HG02840 (cell line): ENCODE data around the gene ENTPD6.
A peak's percentile ranks its signal among the peaks of the same experiment; 100 is the strongest.

Experiments used
- ATAC-seq: cut with Tn5 transposase; IDR thresholded peaks from one replicate; pipeline ENCODE4 v1.9.1; 2021; ENCODE audit warnings: mild to moderate bottlenecking, moderate library complexity, moderate number of reproducible peaks; ENCODE audit not compliant: unreplicated experiment, low FRiP score

Gene ENTPD6

GRCh38 chr20:25187220-25187619, 8.3 kb upstream of the ENTPD6 start:
- no peak for ATAC-seq

DNA sequence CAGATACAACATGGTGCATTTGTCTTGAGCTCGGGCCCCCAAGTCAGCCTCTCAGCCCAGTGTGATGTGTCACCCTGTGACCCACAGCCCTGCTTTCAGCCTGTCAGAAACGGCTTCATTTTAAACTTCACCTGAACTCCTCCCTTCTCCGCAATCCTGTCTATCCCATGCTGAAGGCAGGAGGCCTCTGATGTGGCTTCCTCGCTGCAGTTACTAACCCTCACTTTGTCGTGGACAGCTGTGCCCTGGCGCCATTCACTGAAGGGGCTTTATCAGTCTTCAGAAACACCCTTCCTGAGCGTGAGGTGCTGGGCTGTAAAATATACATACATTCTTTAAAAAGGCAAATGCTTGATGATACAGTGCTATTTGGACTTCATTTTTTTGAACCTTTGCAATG, 7.9 kb upstream of the ENTPD6 start:
- no peak for ATAC-seq

DNA sequence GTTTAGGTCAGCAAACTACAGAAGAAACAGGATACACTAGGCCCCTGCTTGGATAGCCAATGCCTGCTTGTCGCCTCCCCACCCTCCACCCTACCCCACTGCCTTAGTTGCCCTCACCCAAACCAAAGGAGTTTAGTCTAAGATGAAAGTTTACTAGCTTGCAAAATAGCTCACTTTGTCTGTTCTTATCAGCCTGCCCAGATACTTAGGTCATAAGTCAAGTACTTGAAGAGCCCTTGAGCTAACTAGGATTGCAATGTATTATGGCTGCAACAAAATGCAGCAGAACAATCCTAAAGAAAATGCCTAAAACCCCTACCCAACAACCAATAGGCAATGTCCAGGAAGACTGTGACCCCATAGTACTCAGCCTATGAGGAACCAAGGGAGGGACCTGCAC, 7.3 kb upstream of the ENTPD6 start:
- no peak for ATAC-seq

DNA sequence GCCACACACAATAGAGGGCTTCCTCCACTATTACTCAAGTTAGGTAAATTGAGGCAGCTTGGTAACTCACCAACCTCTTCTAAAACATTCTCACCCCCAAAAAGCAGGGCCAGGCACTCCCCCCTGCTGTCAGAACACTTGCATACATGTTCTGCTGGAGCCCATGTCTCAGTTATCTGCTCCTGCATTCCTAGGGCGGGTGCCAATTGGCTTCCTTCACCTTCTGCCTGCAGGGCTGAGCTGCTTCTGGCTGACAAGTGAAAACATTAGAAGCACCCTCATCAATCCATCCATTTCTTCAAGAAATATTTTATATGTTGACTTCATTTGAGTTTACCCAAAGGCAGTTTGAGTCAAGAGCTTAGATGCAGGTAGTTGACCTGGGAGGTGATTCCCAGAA, 4.5 kb upstream of the ENTPD6 start:
- ATAC-seq = no peak

DNA sequence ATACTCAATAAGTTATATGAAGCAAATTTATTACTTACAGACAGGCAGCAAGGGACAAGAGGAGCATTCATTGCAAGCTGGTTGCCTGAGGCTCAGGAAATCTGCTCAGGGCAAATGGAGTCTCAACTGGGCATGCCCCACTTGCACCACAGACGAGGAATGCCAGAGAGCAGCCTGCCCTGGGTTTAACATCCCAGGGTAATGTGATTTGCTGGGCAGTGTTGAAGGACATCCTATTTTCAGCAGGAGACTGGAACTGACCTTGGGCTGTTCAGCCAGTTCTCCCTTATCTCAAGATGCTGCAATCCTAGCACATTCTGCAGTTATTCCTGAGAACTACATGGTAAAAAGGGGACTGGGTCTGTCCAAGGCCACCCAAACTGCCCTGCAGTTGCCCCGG, 3.8 kb upstream of the ENTPD6 start:
- no peak for ATAC-seq

- no peak for ATAC-seq
These were observed 1.7 kb upstream of the ENTPD6 start for GRCh38 chr20:25193843-25194242.

- no peak for ATAC-seq
These were observed 1.1 kb upstream of the ENTPD6 start for GRCh38 chr20:25194333-25194972.

DNA sequence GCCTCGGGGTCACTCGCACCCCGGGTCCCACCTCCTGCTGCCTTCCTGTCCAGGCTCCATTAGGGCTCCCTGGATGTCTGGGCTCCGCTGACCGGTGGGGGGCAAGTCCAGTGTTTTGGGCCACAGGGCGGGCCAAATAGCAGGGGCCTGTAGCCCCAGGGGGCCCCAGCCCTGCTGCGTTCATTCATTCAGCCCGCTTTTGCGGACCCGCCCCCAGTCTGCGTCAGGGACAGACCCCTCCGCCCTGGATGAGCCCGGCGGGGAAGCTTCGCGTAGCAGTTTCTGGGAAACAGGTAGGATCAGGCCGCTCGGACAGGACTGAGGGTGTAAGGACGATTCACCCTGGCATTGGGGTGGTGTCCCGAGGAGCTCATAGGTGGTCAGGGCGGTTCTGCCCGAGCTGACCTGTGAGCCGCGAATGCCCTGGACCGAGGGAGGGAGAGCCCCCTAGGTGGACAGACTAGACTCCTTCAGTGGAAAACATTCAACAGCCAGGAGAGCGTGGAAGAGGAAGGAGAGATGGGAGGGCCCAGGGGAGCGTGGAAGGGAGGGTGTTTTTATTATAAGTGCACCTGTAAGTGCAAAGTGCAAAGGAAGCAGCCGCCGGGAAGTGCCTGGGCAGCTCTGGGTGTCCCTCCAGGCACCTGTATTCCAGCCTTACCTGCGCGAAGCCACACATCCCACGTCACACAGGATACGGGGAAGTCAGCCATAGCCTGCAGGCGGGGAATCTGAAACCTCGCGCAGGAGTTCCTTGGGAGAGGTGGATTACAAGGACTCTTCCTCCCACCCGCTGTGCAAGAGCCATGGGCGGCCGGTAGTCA, 662 bp downstream of the ENTPD6 start:
- peak; percentile 8 for ATAC-seq

DNA sequence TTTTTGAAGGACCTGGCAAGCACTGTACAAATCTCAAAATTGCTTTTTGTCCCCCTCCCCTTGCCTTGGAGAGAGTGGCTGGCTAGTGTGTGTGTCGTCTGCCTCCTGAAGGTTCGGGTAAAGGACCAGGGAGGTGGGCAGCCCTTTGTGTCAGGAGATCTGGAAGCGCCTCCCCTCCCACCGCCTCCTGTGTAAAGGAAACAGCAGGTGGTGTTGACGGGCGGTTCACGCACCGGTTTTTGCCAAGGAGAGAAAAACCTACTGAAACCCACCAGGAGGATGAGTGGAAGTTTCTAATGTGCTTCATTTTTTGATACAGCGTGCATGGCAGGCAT, 1.2 kb downstream of the ENTPD6 start:
- ATAC-seq = no peak

GRCh38 chr20:25197183-25197869, 1.8 kb downstream of the ENTPD6 start:
- ATAC-seq = no peak

GRCh38 chr20:25197870-25198190, 2.3 kb downstream of the ENTPD6 start:
- ATAC-seq = no peak

DNA sequence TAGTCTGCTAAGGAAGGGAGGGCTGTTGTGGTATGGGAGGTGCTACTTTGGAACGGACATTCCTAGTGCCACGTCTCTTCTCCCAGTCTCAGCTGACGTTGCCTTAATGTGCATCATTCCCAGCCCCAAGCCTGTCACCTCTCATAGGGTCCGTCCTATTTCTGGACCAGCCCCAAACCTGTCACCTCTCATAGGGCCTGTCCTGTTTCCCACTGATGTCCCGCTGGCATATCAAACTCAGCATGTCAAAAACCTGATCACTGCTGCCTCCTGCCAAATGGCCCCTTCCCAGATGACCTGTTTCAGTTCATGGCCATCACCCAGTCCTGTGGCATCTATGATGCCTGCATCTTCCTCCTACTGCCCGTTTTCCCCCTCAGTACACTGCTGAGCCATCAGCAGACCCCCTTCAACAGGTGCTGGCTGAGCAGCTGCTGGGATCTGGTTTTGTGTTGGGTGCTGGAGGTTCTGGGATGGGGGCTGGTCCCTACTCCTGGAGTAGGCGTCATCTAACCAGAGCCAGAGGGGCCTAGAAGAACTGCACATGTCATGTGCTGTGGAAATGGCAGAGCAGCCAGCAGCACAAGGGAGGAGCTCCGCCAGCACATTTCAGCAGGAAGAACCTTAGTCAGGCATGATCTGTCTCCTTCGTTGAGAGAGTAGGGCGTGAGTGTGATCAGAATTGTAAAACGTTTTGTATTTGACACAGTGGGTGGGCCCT, 3.3 kb downstream of the ENTPD6 start:
- no peak for ATAC-seq

DNA sequence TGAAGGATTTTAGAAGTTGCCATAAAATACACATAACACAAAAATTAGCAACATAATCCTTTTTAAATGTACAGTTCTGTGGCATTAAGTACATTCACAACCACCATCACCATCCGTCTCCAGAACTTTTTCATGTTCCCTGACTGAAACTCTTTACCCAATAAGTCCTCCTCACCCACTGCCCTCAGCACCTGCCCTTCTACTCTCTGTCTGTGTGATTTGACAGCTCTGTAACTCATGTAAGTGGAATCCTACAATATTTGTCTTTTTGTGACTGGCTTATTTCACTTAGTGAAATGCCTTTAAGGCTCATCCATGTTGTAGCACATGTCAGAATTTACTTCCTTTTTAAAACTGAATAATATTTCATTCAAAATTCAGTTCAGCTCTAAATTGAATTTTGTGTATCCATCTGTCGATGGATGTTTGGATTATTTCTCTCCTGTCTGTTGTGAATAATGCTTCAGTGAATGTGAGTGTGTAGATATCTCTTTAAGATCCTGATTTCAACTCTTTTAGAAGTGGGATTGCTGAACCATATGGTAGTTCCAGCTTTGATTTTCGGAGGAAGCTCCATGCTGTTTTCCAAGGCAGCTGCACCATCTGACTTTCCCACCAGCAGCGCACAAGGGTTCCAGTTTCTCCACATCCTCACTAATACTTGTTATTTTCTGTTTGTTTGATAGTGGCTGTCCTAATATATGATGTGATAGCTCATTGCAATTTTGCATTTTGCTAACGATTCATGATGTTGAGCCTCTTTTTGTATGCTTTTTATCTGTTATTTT, 4.2 kb downstream of the ENTPD6 start:
- no peak for ATAC-seq

DNA sequence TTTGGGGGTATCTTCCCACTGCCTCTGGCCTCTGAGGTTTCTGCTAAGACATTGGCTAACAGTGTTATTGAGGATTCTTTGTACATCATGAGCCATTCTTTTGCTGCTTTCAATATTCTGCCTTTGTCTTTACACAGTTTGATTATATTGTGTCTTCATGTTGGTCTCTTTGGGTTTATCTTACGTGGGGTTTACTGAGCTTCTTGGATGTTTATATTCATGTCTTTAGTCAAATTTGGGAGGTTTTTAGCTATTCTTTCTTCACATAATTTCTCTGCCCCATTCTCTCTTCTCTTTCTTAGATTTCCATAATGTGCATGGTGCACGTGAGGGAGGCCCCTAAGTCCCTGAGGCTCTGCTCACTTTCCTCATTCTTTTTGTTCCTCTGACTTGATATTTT, 7.6 kb downstream of the ENTPD6 start:
- no peak for ATAC-seq

DNA sequence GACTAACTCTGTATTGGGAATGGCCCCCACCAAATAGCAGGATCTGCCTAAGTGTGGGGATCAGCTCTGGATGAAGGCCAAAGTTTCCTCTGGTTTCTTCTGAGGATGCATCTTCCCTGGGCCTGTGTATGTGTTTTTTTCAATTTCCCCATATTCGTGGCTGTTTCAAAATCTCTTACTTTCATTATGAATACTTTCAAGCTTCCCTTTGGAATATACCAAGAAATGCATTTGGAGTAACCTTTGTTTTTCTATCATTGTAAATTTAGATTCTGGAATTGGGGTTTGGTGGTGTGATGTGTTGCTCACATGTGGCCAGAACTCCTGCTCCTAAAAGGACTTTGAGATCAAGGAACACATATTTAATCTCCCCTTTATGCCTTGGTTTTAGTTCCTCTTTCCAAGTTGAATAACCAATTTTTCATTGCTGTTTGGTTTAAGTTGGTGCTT, 8.4 kb downstream of the ENTPD6 start:
- no peak for ATAC-seq

DNA sequence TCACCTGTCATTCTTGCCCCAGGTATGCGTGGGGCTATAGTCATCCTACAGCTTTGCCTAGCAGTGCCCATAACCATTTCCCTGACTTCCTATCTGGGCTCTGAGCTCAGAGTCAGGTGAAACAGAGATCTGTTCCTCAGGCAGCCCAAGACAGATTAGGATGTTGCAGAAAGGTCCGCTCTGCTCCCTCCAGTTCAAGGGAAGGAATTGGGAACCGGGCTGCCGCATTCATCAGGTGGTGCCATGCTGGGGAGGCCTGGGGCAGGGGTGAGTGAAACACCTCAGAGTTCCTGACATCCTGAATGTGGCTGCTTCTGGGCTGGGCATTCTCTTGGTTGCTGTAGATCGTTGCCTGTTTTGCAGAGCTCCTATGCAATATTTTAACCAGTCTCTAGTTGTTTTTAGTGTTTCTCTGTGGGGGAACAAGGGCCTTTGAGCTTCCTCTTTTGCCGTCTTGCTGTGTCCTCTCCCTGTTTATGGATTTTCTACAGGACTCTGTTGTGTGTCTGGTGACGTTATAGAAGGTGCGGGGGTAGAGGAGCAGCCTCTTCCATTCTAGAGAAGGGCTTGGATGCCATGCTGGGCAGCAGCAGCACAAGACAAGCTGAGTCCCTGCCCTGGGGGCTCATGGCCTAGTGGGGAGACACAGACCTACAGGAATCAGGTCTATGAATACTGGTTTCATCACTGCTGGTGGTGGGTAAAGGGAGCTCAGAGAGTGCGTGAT, 9.2 kb downstream of the ENTPD6 start:
- no peak for ATAC-seq

DNA sequence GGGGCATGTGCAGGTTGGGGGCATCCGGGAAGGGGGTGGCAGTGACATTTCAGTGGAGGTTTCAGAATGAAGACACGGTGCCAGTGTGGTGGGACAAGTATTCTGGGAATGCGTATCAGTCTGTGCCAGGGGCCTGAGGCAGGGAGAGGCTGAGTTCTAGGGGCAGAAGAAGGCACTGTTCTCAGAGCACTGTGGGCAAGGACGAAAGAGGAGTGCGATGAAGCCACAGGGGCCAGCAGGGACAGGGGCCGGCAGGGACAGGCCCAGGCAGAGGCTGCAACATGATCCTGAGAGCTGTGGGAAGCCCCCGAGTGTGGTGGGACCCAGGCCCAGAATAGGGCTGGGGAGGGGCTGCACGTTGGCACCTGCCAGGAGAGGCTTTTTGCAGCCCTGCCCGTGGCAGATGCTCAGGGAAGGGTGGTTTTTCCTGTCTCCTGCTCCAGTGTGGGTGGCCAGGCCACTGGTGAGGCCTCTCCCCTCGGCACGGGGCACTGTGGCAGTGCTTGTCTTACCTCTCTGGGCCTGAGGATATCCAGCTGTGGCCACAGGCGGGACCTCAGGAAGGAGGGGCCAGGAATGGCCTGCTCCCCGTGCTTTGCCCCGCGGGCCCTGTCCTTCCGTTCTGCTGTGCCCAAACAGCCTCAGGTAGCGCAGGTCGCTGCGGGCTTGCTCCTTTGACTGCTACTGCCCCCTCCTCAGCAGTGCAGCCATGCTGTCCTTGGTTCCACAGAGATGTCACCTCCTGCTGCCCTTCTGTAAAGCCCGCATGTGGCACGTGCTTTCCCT, 10.0 kb downstream of the ENTPD6 start:
- no peak for ATAC-seq

- no peak for ATAC-seq
These were observed 10.5 kb downstream of the ENTPD6 start for GRCh38 chr20:25206063-25206403.

- no peak for ATAC-seq
These were observed 11.0 kb downstream of the ENTPD6 start for GRCh38 chr20:25206548-25206947.
